C4-2B (cell line): Measurements from ENCODE around the gene ADAMTS16.

Experiments
- H3K27ac ChIP-seq: fragments of 450-650 bp; 2 replicates; pipeline ENCODE4 v1.5.1; 2017
- ZFX ChIP-seq: fragments of 450-650 bp; IDR thresholded peaks from 2 replicates; pipeline ENCODE4 v1.6.1; 2017
- TF ChIP-seq, protein P1 (sequence below): fragments of 450-650 bp; conservative IDR thresholded peaks from 2 replicates; pipeline ENCODE4 v1.5.1; 2017; ENCODE audit warnings: mild to moderate bottlenecking

Gene ADAMTS16

DNA sequence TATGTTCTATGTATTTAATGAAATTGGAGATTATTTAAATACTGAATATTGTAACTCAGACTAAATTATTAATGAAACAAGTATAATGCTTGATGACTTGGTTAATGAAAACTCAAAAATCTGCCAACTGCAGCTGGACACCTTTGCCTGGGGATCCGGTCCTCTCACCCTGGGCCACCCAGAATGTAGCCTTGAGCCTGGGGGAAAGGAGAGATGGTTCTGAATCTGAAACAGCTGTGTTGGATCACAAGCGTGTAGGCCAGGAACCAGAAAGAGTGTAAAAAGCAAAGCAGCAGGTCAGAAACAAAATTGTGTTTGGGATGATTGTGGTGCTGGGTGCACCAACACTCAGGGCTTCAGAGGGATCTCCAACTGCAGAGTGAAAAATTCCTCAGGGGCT is 38.5 kb downstream of the ADAMTS16 start:
- no peak overlapping the region for H3K27ac ChIP-seq
- TF ChIP-seq ZFX, result no peak
- TF ChIP-seq, protein P1, sequence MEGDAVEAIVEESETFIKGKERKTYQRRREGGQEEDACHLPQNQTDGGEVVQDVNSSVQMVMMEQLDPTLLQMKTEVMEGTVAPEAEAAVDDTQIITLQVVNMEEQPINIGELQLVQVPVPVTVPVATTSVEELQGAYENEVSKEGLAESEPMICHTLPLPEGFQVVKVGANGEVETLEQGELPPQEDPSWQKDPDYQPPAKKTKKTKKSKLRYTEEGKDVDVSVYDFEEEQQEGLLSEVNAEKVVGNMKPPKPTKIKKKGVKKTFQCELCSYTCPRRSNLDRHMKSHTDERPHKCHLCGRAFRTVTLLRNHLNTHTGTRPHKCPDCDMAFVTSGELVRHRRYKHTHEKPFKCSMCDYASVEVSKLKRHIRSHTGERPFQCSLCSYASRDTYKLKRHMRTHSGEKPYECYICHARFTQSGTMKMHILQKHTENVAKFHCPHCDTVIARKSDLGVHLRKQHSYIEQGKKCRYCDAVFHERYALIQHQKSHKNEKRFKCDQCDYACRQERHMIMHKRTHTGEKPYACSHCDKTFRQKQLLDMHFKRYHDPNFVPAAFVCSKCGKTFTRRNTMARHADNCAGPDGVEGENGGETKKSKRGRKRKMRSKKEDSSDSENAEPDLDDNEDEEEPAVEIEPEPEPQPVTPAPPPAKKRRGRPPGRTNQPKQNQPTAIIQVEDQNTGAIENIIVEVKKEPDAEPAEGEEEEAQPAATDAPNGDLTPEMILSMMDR, result no peak

DNA sequence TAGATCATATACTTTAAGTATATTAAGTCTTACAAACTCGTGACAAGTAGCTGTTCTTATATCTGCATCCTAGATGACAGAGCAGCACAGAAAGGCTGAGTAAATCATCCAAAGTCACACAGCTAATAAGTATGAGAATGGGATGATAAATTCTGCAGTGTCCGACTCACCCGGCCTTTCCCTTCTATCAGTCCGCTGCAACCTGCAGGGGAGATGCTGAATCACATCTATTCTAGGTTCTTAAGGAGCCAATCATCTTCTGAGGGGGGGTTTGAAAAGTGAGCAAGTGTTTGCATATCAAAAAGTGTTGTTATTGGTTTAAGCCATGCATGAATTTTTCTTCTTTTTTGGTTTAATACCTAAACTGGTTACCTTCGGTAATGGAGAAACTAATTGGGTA is 38.9 kb downstream of the ADAMTS16 start:
- TF ChIP-seq ZFX, result no peak
- TF ChIP-seq, protein P1, result no peak
- no peak overlapping the region for H3K27ac ChIP-seq

DNA sequence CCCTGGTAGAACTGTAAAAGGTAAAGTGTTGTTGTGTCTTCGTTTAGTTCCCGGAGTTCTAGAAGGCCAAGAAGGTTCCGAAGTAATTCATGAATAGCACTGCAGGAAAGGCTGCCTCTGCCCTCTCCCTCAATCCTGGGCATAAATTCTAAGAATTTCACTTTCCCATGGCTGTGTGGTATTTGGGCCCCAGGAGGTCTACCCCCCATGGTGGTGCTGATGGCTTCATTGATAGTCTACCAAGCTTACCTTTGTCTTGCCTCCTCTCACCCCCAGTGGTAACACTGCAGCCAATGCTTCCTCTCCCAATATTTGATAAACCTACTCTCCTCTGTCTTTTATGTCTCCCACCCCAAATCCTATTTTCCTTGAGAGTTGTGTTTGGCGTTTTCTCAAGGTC is 39.5 kb downstream of the ADAMTS16 start:
- H3K27ac ChIP-seq, result no peak overlapping the region
- TF ChIP-seq ZFX, result no peak
- TF ChIP-seq, protein P1, result no peak

DNA sequence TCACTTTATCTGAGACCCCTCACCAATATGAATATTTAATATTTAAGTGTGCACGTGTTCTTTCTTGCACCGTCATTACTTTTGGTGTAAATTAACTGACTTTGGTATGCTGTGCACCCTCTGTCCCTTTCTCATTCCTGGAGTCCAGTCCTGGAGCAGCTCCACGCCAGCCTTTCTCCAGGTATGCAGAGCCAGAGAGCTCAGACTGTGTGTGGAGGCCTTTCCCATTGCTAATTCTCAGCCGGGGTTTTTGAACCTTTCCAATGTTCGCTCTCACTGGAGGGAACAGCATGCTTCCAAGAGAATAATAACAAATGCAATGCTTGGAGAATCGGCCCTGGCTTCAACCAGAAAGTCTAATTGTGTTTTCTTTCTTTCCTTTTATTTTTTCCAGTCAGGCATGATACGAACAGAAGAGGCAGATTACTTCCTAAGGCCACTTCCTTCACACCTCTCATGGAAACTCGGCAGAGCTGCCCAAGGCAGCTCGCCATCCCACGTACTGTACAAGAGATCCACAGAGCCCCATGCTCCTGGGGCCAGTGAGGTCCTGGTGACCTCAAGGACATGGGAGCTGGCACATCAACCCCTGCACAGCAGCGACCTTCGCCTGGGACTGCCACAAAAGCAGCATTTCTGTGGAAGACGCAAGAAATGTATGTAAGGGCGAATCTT is 41.7 kb downstream of the ADAMTS16 start:
- TF ChIP-seq, protein P1, result no peak
- TF ChIP-seq ZFX, result no peak
- no peak overlapping the region for H3K27ac ChIP-seq

DNA sequence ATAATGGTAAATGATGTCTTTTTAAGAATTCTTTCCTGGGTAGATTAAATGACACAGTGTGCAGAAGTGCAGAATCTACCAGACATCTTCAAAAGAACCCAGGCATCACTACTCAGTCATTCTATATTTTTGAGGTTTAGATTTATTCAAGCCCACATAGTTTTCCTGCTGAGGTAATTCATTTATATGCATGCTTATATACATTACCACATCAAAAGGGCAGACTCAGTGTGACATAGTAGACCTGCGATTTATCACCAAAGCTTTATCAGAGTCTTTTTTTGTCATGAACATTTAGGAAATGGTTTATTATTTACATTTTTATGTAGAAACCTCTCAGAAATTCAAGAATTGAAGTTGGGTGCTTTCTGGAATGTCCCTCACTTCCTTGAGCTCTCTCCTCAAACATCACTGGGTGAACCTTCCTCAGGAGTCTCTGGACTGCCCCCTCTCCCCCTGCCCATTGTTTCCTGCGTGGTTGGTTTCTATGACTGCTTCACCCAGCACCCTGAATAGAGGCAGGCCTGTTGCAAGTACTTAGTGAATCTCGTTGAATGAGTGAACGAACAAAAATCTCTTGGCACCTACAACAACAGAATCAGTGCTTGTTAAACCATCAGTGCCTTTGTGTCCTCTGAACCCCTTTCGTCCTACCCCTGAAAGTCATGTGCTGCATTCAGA is 42.5 kb downstream of the ADAMTS16 start:
- no peak overlapping the region for H3K27ac ChIP-seq
- TF ChIP-seq ZFX, result no peak
- TF ChIP-seq, protein P1, result no peak

DNA sequence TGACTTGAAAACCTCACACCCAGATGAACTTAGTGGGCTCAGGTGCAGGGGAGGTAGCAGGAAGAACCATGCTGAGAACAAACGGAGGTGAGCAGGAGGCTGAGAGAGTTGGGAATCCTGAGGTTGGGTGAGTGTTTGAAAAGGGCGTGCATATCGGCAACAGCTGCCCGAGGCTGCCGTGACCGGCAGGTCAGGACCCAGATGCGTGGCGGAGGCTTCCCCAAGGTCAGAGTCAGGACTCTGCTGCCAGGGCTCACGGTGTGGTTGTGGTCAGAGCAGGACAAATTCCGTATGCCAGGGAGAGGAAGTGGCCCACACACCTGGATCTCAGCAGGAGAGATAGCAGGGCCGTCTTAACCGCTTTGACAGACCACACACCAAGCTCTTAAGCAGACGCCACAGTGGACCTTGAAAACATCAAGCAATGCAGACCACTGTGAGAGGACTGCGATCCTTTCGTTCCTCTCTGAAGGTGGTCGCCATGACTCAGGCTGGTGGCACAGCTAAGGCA is 43.1 kb downstream of the ADAMTS16 start:
- no peak for TF ChIP-seq ZFX
- TF ChIP-seq, protein P1, result no peak

DNA sequence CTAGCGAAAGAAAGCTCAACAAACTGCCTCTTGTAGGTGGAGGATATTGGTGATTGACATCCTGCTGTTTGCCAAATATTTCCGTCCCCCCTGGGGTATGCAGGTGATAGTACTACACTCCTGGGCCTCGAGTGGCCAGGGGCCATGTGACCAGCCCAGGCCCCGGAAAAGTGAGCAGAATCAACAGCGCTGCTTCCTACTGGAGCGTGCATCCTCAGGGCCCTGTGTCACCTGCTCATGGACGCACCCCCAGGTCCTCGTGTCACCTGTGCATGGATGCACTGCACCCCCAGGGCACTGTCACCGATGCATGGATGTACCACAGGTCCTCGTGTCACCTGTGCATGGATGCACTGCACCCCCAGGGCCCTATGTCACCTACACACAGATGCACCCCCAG is 43.8 kb downstream of the ADAMTS16 start:
- TF ChIP-seq, protein P1, result no peak
- no peak for TF ChIP-seq ZFX
- no peak overlapping the region for H3K27ac ChIP-seq

More for the DNA sequence above, 43.1 kb downstream of the ADAMTS16 start:
- H3K27ac ChIP-seq, result no peak overlapping the region
